ENCODE measurements around the gene BLTP1.

Gene BLTP1

GRCh38 chr4:122171323-122171722 is 19.2 kb downstream of the BLTP1 start:
- no peak for DNase-seq (ENCODE audit: low spot score)

GRCh38 chr4:122172266-122172665 is 20.1 kb downstream of the BLTP1 start:
- DNase-seq (ENCODE audit: low spot score): no peak

- no peak for DNase-seq (ENCODE audit: low spot score)
Measured at GRCh38 chr4:122178961-122179360, 26.8 kb downstream of the BLTP1 start.

- DNase-seq (ENCODE audit: low spot score): no peak
Measured at GRCh38 chr4:122195718-122196117, 43.6 kb downstream of the BLTP1 start.
